ENCODE results near the gene CAP2. TPM values are rescaled to one million over a fixed set of nuclear protein-coding genes. Genes with fewer than 3 reads are reported as not detected.

The CAP2 gene
- total RNA-seq, 1 donor from 2014 or later = 2.1 TPM

- H3K36me3 ChIP-seq (ENCODE audit: control insufficient read depth, insufficient read depth, low read length) = peaks cover 5% of the 10 kb centered on the region
- no peak for TF ChIP-seq CTCF (IDR thresholded peaks at IDR 0.05; ENCODE audit: insufficient read depth, low read length, severe bottlenecking)
- FAIRE-seq = no peak
- no peaks in the 10 kb centered on the region for H3K27me3 ChIP-seq (ENCODE audit: control insufficient read depth, insufficient read depth, low read length)
- DNase-seq (ENCODE audit: low read depth) = no peak
- H3K4me3 ChIP-seq (ENCODE audit: low read depth, low read length) = no peak overlapping the region
Measured at GRCh38 chr6:17484201-17484849, 90.9 kb downstream of the CAP2 start.

- Histone ChIP-seq H3K36me3 (ENCODE audit: control insufficient read depth, insufficient read depth, low read length) (peaks cover 5% of the 10 kb centered on the region), H3K27me3 (ENCODE audit: control insufficient read depth, insufficient read depth, low read length) (no peaks in the 10 kb centered on the region), H3K4me3 (ENCODE audit: low read depth, low read length) (no peak overlapping the region)
- FAIRE-seq = no peak
- TF ChIP-seq CTCF (IDR thresholded peaks at IDR 0.05; ENCODE audit: insufficient read depth, low read length, severe bottlenecking) = no peak
- no peak for DNase-seq (ENCODE audit: low read depth)
Measured at GRCh38 chr6:17485181-17485580, 91.8 kb downstream of the CAP2 start.

GRCh38 chr6:17485946-17486345, 92.6 kb downstream of the CAP2 start:
- FAIRE-seq (no peak), DNase-seq (ENCODE audit: low read depth) (no peak)
- Histone ChIP-seq H3K27me3 (ENCODE audit: control insufficient read depth, insufficient read depth, low read length) (no peaks in the 10 kb centered on the region), H3K36me3 (ENCODE audit: control insufficient read depth, insufficient read depth, low read length) (peaks cover 5% of the 10 kb centered on the region), H3K4me3 (ENCODE audit: low read depth, low read length) (no peak overlapping the region)
- no peak for TF ChIP-seq CTCF (IDR thresholded peaks at IDR 0.05; ENCODE audit: insufficient read depth, low read length, severe bottlenecking)

GRCh38 chr6:17486680-17487079, 93.3 kb downstream of the CAP2 start:
- Histone ChIP-seq H3K4me3 (ENCODE audit: low read depth, low read length) (no peak overlapping the region), H3K27me3 (ENCODE audit: control insufficient read depth, insufficient read depth, low read length) (no peaks in the 10 kb centered on the region), H3K36me3 (ENCODE audit: control insufficient read depth, insufficient read depth, low read length) (peaks cover 5% of the 10 kb centered on the region)
- FAIRE-seq = no peak
- no peak for DNase-seq (ENCODE audit: low read depth)
- TF ChIP-seq CTCF (IDR thresholded peaks at IDR 0.05; ENCODE audit: insufficient read depth, low read length, severe bottlenecking) = no peak

- no peaks in the 10 kb centered on the region for H3K27me3 ChIP-seq (ENCODE audit: control insufficient read depth, insufficient read depth, low read length)
- FAIRE-seq (no peak), DNase-seq (ENCODE audit: low read depth) (no peak)
- no peak overlapping the region for H3K4me3 ChIP-seq (ENCODE audit: low read depth, low read length)
- no peak for TF ChIP-seq CTCF (IDR thresholded peaks at IDR 0.05; ENCODE audit: insufficient read depth, low read length, severe bottlenecking)
- peaks cover 3% of the 10 kb centered on the region for H3K36me3 ChIP-seq (ENCODE audit: control insufficient read depth, insufficient read depth, low read length)
Measured at GRCh38 chr6:17490724-17491123, 97.3 kb downstream of the CAP2 start.
